HG03571 (cell line): ENCODE results near the gene MED28.
A peak's percentile ranks its signal among the peaks of the same experiment; 100 is the strongest.

Experiments used
- ATAC-seq: cut with Tn5 transposase; IDR thresholded peaks from one replicate; pipeline ENCODE4 v1.9.1; 2021; ENCODE audit not compliant: unreplicated experiment

Gene MED28

DNA sequence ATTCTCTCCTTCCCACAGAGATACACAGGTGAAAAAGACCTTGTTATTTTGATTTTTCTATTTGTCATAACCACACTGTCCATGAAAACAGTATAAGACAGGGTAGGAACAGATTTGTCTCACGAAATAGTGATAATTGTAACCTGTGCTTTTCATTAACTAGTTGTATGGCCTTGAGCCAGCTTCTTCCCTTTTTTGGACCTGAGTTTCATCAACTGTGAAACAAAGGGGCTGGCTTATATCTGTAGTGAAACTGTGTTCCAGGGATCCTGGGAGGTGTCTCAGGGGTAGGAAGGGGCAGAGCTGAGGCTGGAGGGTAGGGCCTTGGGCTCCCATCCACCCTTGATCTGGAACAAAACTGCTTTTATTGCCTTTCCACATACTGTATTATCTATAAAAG lies 50.9 kb downstream of the MED28 start:
- ATAC-seq, result peak; percentile 37

DNA sequence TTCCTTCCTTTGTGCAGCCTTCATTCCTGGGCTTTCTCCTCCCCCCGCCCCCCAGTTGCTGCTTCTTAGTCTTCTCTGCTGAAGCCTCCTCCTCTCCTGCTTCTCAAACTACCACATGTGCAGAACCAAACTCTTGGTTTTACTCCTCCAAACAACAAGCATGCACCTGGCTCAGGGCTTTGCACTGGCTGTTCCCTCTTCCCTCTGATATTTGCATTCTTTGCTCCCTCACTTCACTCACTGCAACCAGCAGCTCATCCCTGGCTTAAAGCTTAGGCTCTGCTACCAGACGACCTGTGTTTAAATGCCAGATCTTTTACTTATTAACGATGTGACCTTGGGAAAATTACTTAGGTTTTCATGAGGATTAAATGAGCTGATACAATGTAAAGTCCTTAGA lies 51.4 kb downstream of the MED28 start:
- no peak for ATAC-seq

DNA sequence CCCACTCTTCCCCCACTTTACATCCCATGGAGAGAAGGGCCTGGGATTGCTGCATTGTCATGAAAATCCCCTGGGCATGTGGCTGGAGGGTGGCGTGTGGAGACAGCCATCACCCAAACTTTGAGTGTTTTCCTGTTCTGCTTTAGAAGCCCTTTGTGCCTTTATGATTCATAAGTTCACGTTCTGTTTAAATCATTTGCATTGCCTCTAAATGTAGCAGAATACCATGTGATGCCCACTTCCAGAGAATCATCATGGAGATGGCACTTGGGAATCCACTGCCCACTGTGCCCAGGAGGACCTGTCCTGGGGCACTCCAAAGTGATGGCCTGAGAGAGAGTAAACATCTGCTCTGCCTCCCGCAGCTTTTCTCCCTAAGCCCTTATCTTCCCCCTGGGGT lies 52.8 kb downstream of the MED28 start:
- ATAC-seq, result no peak

- ATAC-seq, result no peak
These were observed 53.3 kb downstream of the MED28 start for GRCh38 chr4:17667653-17668201.

DNA sequence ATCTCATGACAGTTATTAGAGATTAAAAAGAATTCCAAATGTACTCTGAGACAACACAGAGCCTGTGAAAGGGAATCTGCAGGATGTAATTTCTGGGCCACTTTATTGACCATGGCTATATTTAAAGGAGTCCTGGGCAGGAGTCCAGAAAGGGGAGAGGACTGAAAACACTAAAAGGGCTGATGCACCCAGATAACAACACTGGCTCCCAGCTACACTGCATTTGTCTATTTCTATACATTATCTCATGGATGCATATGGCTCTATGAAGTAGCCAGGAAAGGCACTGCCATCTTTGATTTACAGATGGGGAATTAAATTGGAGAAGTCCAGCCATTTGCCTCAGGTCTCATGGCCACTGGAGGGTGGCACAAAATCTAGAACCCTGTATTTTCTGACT lies 56.0 kb downstream of the MED28 start:
- no peak for ATAC-seq

GRCh38 chr4:17680559-17681280 lies 66.3 kb downstream of the MED28 start:
- no peak for ATAC-seq

DNA sequence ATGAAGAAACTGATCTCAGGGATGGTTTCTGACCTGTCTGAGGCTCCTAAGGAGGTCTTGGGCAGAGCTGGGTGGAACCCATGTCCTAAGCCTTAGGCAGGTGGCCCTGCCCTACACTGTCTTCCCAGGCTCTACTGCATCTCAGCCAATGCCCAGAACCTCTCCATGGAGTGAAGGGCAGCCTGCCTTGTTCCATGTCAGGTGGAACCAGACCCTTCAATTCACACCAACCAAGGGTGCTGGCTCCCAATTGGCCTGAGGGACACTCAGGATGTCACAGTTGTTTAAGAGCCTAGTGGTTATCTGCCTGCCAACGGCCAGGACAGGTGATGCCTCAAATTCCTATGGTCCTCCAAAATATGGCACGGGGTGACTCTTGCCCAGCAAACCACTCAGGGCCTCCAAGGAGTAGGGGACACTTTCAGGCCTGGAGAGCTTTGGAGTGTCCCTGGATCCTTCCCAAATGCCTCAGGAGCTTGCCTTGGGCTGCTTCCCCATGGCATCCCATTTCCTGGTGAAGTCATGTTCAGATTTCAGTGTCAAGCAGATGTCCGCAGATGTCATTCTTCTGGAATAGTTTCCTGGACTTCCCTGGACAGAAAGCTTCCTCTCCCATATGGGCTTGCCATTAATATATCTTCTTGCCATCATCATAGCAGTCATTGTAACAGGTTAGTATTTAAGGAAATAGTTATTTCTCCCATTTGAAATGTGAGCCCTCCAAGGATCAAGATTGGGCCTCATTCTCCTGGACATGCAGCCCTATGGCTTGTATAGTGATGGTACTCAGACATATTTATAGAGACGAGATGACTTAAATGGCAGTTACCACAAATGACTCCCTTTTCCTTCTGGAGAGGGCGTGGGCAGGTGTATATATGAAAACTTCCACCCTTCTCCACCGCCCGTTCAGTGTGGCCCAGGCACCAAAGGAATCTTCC lies 67.1 kb downstream of the MED28 start:
- no peak for ATAC-seq

- no peak for ATAC-seq
These were observed 67.8 kb downstream of the MED28 start for GRCh38 chr4:17682222-17682566.
